ENCODE results near the gene REXO4. TPM values are rescaled to one million over a fixed set of nuclear protein-coding genes. Genes with fewer than 3 reads are reported as not detected.
A peak's percentile ranks its signal among the peaks of the same experiment; 100 is the strongest.

Gene REXO4
- total RNA-seq, 1 donor from 2014 or later = 17.9 TPM

GRCh38 chr9:133357656-133358055 lies 60.2 kb downstream of the REXO4 start:
- peak overlapping the region; percentile 77 for H3K4me2 ChIP-seq
- H3K27ac Mint-ChIP-seq = no peak overlapping the region
- H3K4me1 ChIP-seq = peaks cover 11% of the 10 kb centered on the region
- H3K9me3 Mint-ChIP-seq = no peaks in the 10 kb centered on the region
- no peak overlapping the region for H3K27ac ChIP-seq
- no peak for DNase-seq (ENCODE audit: low spot score)
- peak overlapping the region; percentile 88 for H3K4me3 ChIP-seq
- peaks cover 23% of the 10 kb centered on the region for H3K36me3 Mint-ChIP-seq
- peaks cover 55% of the 10 kb centered on the region for H4K20me1 ChIP-seq (ENCODE audit: low read depth)
- TF ChIP-seq EZH2 (IDR thresholded peaks at IDR 0.05) (no peak), EZH2phosphoT487 (IDR thresholded peaks at IDR 0.05) (no peak), CTCF (IDR thresholded peaks at IDR 0.05) (no peak)
- H3K9me3 ChIP-seq (ENCODE audit: low read depth) = no peaks in the 10 kb centered on the region
- H3K4me3 Mint-ChIP-seq = peak overlapping the region; percentile 85
- peaks cover 27% of the 10 kb centered on the region for H3F3A ChIP-seq (ENCODE audit: low read depth)
- H3K9ac ChIP-seq = no peak overlapping the region
- no peaks in the 10 kb centered on the region for H3K27me3 ChIP-seq
- no peaks in the 10 kb centered on the region for H3K36me3 ChIP-seq
- peaks cover 13% of the 10 kb centered on the region for H3K4me1 Mint-ChIP-seq
- peaks cover 3% of the 10 kb centered on the region for H3K27me3 Mint-ChIP-seq (ENCODE audit: insufficient read depth, low read depth)
- peaks cover 33% of the 10 kb centered on the region for H3K79me2 ChIP-seq (ENCODE audit: low read depth)
- H2AFZ ChIP-seq (replicated peaks) = no peak overlapping the region

DNA sequence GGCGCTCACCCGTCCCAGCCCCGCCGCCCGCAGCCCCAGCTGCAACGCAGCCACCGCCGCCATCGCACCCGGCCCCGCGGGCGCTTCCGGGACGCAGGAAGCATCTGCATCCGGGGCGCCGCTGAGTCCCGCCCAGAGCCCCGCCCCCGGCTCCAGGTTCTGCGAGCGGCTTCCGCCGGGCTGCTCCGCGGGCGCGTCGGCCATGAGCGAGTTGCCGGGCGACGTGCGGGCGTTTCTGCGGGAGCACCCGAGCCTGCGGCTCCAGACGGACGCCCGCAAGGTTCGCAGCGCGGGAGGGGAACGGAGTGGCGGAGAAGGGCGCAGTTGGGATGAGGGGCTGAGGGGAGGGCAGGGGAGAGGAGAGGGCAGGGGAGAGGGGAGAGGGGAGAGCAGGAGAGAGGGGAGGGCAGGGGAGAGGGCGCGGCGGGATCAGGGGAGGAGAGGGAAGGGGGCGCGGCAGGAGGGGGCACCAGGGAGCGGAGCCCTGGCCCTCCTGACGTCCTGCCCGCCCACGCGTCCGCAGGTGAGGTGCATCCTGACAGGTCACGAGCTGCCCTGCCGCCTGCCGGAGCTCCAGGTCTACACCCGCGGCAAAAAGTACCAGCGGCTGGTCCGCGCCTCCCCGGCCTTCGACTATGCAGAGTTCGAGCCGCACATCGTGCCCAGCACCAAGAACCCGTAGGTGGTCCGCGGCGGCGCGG lies 61.3 kb downstream of the REXO4 start, which contains the start of the genes SURF1 and SURF2:
Gene SURF1 (minus strand): TSS at position 97 of the 701 bp plus-strand sequence. CDS start 34 bp downstream, at position 63.
Gene SURF2 (plus strand): TSS at position 160 of the 701 bp plus-strand sequence. CDS start 43 bp downstream, at position 203.
- H3K4me1 Mint-ChIP-seq = peaks cover 13% of the 10 kb centered on the region
- peaks cover 38% of the 10 kb centered on the region for H3F3A ChIP-seq (ENCODE audit: low read depth)
- H2AFZ ChIP-seq (replicated peaks) = no peak within 1 kb of the TSS
- H3K4me3 Mint-ChIP-seq = peak within 1 kb of the TSS; percentile 93
- peaks cover 20% of the 10 kb centered on the region for H3K36me3 Mint-ChIP-seq
- peak; percentile 95 for DNase-seq (ENCODE audit: low spot score)
- peaks cover 11% of the 10 kb centered on the region for H3K4me1 ChIP-seq
- peaks cover 33% of the 10 kb centered on the region for H3K79me2 ChIP-seq (ENCODE audit: low read depth)
- H3K27me3 Mint-ChIP-seq (ENCODE audit: insufficient read depth, low read depth) = peaks cover 3% of the 10 kb centered on the region
- H3K9ac ChIP-seq = peak within 1 kb of the TSS; percentile 84
- H3K36me3 ChIP-seq = no peaks in the 10 kb centered on the region
- no peak within 1 kb of the TSS for H3K27ac ChIP-seq
- H3K9me3 Mint-ChIP-seq = no peaks in the 10 kb centered on the region
- H3K27me3 ChIP-seq = no peaks in the 10 kb centered on the region
- TF ChIP-seq EZH2phosphoT487 (IDR thresholded peaks at IDR 0.05) (no peak), CTCF (IDR thresholded peaks at IDR 0.05) (no peak)
- H4K20me1 ChIP-seq (ENCODE audit: low read depth) = peaks cover 64% of the 10 kb centered on the region
- H3K4me3 ChIP-seq = peak within 1 kb of the TSS; percentile 88
- no peaks in the 10 kb centered on the region for H3K9me3 ChIP-seq (ENCODE audit: low read depth)
- H3K4me2 ChIP-seq = peak within 1 kb of the TSS; percentile 77
- H3K27ac Mint-ChIP-seq = peak within 1 kb of the TSS; percentile 46

Other genes with a start within 250 kb of the REXO4 start
- not detected in 2 replicates for gene OBP2B, start 208.8 kb downstream of the REXO4 start, total RNA-seq (ENCODE audit: low replicate concordance)
- gene ABO, start 142.8 kb downstream of the REXO4 start, total RNA-seq (ENCODE audit: low replicate concordance) = not detected in 2 replicates
- gene SURF6, start 81.8 kb downstream of the REXO4 start, total RNA-seq (ENCODE audit: low replicate concordance) = 13.2 and 32.9 TPM in 2 replicates
- gene MED22, start 69.9 kb downstream of the REXO4 start, total RNA-seq (ENCODE audit: low replicate concordance) = 31.7 and 66.5 TPM in 2 replicates
- 3,449 and 3,613 TPM in 2 replicates for gene RPL7A, start 69.8 kb downstream of the REXO4 start, total RNA-seq (ENCODE audit: low replicate concordance)
- 31.0 and 36.7 TPM in 2 replicates for gene SURF1, start 61.5 kb downstream of the REXO4 start, total RNA-seq (ENCODE audit: low replicate concordance)
- gene SURF2, start 61.5 kb downstream of the REXO4 start, total RNA-seq (ENCODE audit: low replicate concordance) = 16.0 and 19.6 TPM in 2 replicates
- gene SURF4, start 42.0 kb downstream of the REXO4 start, total RNA-seq (ENCODE audit: low replicate concordance) = 102 and 155 TPM in 2 replicates
- gene STKLD1, start 41.6 kb downstream of the REXO4 start, total RNA-seq (ENCODE audit: low replicate concordance) = 0.58 and 0.65 TPM in 2 replicates
- gene ADAMTS13, start 4.4 kb upstream of the REXO4 start, total RNA-seq (ENCODE audit: low replicate concordance) = 2.4 and 6.1 TPM in 2 replicates
- 15.7 and 29.3 TPM in 2 replicates for gene CACFD1, start 42.0 kb upstream of the REXO4 start, total RNA-seq (ENCODE audit: low replicate concordance)
- 2.3 and 8.8 TPM in 2 replicates for gene SLC2A6, start 61.1 kb upstream of the REXO4 start, total RNA-seq (ENCODE audit: low replicate concordance)
- not detected in 2 replicates for gene MYMK, start 106.9 kb upstream of the REXO4 start, total RNA-seq (ENCODE audit: low replicate concordance)
- 0.30 and 0.99 TPM in 2 replicates for gene ADAMTSL2, start 116.7 kb upstream of the REXO4 start, total RNA-seq (ENCODE audit: low replicate concordance)
- gene FAM163B, start 191.4 kb upstream of the REXO4 start, total RNA-seq (ENCODE audit: low replicate concordance) = 0.31 TPM in 1 of 2 replicates, not detected in the other
- gene DBH, start 218.4 kb upstream of the REXO4 start, total RNA-seq (ENCODE audit: low replicate concordance) = not detected in 2 replicates

All from neural progenitor cell (in vitro differentiated cells).